ENCODE data around the gene CUL1. TPM values are rescaled to one million over a fixed set of nuclear protein-coding genes. Genes with fewer than 3 reads are reported as not detected.

The CUL1 gene
- polyA plus RNA-seq, 6 donors from 2014 or later, result 41.3 to 58.9 (median 46.3) TPM

GRCh38 chr7:148815612-148816011 is 116.9 kb downstream of the CUL1 start:
- no peak overlapping the region for H3K4me3 Mint-ChIP-seq
- no peaks in the 10 kb centered on the region for H3K36me3 Mint-ChIP-seq
- peak; percentile 51 to 55 for ATAC-seq (ENCODE audit: low read depth in 2 of 2)
- DNase-seq, result no peak
- peak overlapping the region in 2 of 6 donors; percentile 20 to 66 for H3K27ac Mint-ChIP-seq
- H3K4me1 Mint-ChIP-seq, result peaks cover 23 to 35% (median 30%) of the 10 kb centered on the region in 3 donors
- H3K9me3 Mint-ChIP-seq, result no peaks in the 10 kb centered on the region
- no peaks in the 10 kb centered on the region for H3K27me3 Mint-ChIP-seq

- Mint-ChIP-seq H3K9me3 (no peaks in the 10 kb centered on the region), H3K27me3 (no peaks in the 10 kb centered on the region), H3K27ac (no peak overlapping the region), H3K36me3 (no peaks in the 10 kb centered on the region), H3K4me3 (no peak overlapping the region), H3K4me1 (peaks cover 7 to 13% (median 9%) of the 10 kb centered on the region in 3 donors)
- ATAC-seq (ENCODE audit: low read depth in 2 of 2), result no peak
- no peak for DNase-seq
Observed at GRCh38 chr7:148819697-148820360, 121.1 kb downstream of the CUL1 start.

DNA sequence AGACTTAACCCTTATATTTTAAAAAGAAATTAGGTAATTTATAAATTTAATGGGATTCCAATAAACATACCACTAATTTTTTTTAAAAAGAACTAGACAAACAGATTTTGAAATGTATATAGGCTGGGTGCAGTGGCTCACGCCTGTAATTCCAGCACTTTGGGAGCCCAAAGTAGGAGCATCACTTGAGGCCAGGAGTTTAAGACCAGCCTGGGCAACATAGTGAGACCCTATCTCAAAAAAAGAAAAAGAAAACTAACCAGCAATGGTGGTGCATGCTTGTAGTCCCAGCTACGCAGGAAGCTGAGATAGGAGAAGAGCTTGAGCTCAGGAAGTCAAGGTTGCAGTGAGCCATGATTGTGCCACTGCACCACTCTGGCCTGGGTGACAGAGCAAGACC is 122.7 kb downstream of the CUL1 start:
- Mint-ChIP-seq H3K27me3 (no peaks in the 10 kb centered on the region), H3K36me3 (no peaks in the 10 kb centered on the region), H3K4me3 (no peak overlapping the region), H3K9me3 (no peaks in the 10 kb centered on the region), H3K4me1 (no peaks in the 10 kb centered on the region), H3K27ac (no peak overlapping the region)
- DNase-seq, result no peak
- no peak for ATAC-seq (ENCODE audit: low read depth in 2 of 2)

- Mint-ChIP-seq H3K9me3 (no peaks in the 10 kb centered on the region), H3K27me3 (no peaks in the 10 kb centered on the region), H3K4me1 (no peaks in the 10 kb centered on the region), H3K27ac (peak overlapping the region in 1 of 6 donors; percentile 8), H3K4me3 (no peak overlapping the region), H3K36me3 (no peaks in the 10 kb centered on the region)
- DNase-seq, result no peak
- ATAC-seq (ENCODE audit: low read depth in 2 of 2), result no peak
Observed at GRCh38 chr7:148824864-148825263, 126.2 kb downstream of the CUL1 start.

DNA sequence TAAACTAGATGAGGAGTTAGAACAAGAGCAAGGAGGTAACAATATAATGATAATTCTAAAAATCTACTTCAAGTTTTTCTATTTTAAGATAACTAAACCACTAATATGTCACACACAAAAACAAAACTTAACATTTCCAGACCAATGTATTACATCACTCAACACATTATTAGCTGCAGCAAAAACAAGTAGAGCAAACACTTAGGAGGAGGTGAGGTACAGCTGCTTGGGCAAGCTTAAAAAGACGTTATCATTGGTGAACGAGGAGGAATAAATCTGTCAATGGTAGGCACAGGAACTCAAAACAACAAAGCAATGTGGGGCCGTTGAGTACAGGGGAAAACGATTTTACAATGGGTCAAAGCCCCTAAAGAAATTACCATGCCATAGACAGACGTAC is 126.6 kb downstream of the CUL1 start:
- no peaks in the 10 kb centered on the region for H3K36me3 Mint-ChIP-seq
- H3K9me3 Mint-ChIP-seq, result no peaks in the 10 kb centered on the region
- no peaks in the 10 kb centered on the region for H3K27me3 Mint-ChIP-seq
- no peak for DNase-seq
- peak overlapping the region in 1 of 6 donors; percentile 8 for H3K27ac Mint-ChIP-seq
- ATAC-seq (ENCODE audit: low read depth in 2 of 2), result no peak
- no peaks in the 10 kb centered on the region for H3K4me1 Mint-ChIP-seq
- no peak overlapping the region for H3K4me3 Mint-ChIP-seq

DNA sequence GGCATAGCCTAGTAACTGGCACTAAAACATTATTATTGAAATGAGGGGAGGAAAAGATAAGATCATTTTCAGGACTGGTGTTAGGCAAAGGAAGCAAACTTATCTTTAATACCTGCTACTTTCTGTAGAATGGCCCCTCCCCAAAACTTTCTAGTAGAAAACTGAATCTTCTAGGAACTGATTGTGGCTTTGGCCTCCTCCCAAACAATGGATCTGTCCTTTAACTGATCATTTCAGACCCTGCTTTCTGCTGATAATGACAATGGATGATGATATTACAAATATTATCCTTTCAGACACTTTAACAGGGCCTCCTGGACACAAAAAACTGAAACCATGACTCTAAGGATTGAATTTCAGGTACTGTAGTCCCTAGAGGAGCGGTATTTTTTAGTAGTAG is 130.3 kb downstream of the CUL1 start:
- no peak overlapping the region for H3K4me3 Mint-ChIP-seq
- H3K4me1 Mint-ChIP-seq, result peaks cover 0 to 3% (median 0%) of the 10 kb centered on the region in 3 donors
- DNase-seq (no peak), ATAC-seq (ENCODE audit: low read depth in 2 of 2) (no peak)
- no peaks in the 10 kb centered on the region for H3K9me3 Mint-ChIP-seq
- no peak overlapping the region for H3K27ac Mint-ChIP-seq
- peaks cover 0 to 4% of the 10 kb centered on the region in 2 donors for H3K36me3 Mint-ChIP-seq
- H3K27me3 Mint-ChIP-seq, result no peaks in the 10 kb centered on the region

DNA sequence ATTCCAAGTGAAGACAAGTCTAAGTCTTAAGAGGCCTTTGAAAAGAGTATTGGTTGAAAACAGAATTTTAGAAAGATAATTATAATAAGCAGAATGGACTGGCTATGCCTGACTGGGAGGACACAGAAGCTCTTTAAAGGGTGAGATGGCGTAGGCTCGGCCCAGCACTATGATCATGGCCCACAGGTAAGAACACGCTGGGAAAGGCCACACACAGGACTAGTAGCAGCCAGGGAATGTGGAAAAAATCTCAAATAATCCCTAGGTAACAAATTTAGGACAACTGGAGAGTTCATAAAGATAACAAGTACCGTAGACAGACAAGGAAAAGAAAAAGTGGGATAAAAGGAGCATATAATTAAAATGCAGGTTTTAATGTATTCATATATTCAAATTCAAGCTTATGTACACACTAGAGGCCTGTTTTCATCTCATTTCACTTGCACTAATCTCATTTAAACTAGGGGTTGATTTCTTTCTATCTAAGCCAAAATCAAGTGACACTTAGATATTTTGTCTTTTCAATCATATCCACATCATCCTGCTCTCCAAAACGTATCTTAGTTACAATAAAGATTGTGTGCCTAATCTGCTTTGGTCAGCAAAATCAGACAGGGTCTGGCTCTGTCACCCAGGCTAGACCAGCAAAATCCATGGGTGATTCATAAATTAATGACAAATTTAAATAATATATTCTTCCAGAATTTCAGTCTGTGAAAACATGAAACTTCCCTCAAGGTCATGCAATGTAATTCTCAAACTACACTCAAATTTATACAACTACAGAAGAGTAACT is 132.4 kb downstream of the CUL1 start:
- H3K36me3 Mint-ChIP-seq, result peaks cover 0 to 4% of the 10 kb centered on the region in 2 donors
- ATAC-seq (ENCODE audit: low read depth in 2 of 2) (no peak), DNase-seq (no peak)
- H3K27me3 Mint-ChIP-seq, result no peaks in the 10 kb centered on the region
- peak overlapping the region in 1 of 8 donors; percentile 27 for H3K4me3 Mint-ChIP-seq
- peaks cover 0 to 3% (median 0%) of the 10 kb centered on the region in 3 donors for H3K4me1 Mint-ChIP-seq
- no peaks in the 10 kb centered on the region for H3K9me3 Mint-ChIP-seq
- peak overlapping the region in 1 of 6 donors; percentile 26 for H3K27ac Mint-ChIP-seq

GRCh38 chr7:148831782-148832181 is 133.1 kb downstream of the CUL1 start:
- Mint-ChIP-seq H3K27me3 (no peaks in the 10 kb centered on the region), H3K4me1 (peaks cover 0 to 3% (median 2%) of the 10 kb centered on the region in 3 donors), H3K9me3 (no peaks in the 10 kb centered on the region), H3K27ac (peak overlapping the region in 1 of 6 donors; percentile 66), H3K36me3 (peaks cover 0 to 4% of the 10 kb centered on the region in 2 donors), H3K4me3 (no peak overlapping the region)
- ATAC-seq (ENCODE audit: low read depth in 2 of 2) (no peak), DNase-seq (no peak)

DNA sequence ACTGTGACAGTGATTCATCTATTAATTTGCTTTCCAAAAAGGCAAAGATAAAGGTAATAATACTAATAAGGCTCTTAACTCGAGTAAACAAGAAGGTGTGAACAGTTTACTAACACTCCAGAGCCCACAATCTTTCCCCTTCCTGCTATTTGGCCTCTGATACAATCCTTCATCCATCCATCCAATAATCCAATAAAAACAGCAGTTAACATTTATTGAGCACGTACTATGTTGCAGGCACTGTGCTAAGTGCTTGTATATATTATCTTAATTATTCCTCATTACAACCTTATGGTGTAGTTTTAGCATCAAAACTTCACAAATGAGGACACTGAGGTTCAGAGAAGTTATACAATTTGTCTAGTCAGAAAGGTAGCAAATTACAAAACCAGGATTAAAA is 135.9 kb downstream of the CUL1 start:
- H3K36me3 Mint-ChIP-seq, result peaks cover 0 to 8% of the 10 kb centered on the region in 2 donors

GRCh38 chr7:148835854-148836253 is 137.2 kb downstream of the CUL1 start:
- no peak for ATAC-seq (ENCODE audit: low read depth in 2 of 2)
- H3K4me3 Mint-ChIP-seq, result no peak overlapping the region
- peaks cover 0 to 8% of the 10 kb centered on the region in 2 donors for H3K36me3 Mint-ChIP-seq
- peaks cover 0 to 19% (median 11%) of the 10 kb centered on the region in 7 donors for H3K9me3 Mint-ChIP-seq
- no peak overlapping the region for H3K27ac Mint-ChIP-seq
- no peak for DNase-seq
- no peaks in the 10 kb centered on the region for H3K27me3 Mint-ChIP-seq
- peaks cover 7 to 17% (median 10%) of the 10 kb centered on the region in 3 donors for H3K4me1 Mint-ChIP-seq

More for the DNA sequence above, 135.9 kb downstream of the CUL1 start:
- Mint-ChIP-seq H3K4me3 (no peak overlapping the region), H3K27me3 (no peaks in the 10 kb centered on the region), H3K27ac (no peak overlapping the region), H3K4me1 (peaks cover 7 to 13% (median 10%) of the 10 kb centered on the region in 3 donors), H3K9me3 (peaks cover 0 to 19% (median 11%) of the 10 kb centered on the region in 7 donors)
- no peak for ATAC-seq (ENCODE audit: low read depth in 2 of 2)
- no peak for DNase-seq

DNA sequence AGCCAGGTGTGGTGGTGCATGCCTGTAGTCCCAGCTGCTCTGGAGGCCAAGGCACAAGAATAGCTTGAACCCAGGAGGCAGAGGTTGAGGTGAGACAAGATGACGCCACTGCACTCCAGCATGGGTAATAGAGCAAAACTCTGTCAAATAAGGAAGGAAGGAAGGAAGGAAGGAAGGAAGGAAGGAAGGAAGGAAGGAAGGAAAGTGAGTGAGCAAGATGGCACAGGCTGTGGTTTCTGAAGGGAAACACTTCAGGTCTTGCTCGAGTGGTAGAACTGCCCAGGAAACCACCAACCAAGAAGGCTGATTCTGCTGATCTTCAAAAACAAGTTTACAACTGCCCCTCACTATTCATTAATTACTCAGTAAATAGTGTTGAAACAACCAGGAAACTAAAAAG is 140.2 kb downstream of the CUL1 start:
- ATAC-seq (ENCODE audit: low read depth in 2 of 2) (peak; percentile 93), DNase-seq (peak; percentile 39)
- Mint-ChIP-seq H3K9me3 (peaks cover 0 to 19% (median 11%) of the 10 kb centered on the region in 7 donors), H3K4me1 (peaks cover 7 to 17% (median 10%) of the 10 kb centered on the region in 3 donors), H3K4me3 (peak overlapping the region in 4 of 8 donors; percentile 9 to 79 (median 37)), H3K27ac (peak overlapping the region; percentile 23 to 92 (median 74)), H3K36me3 (peaks cover 0 to 4% of the 10 kb centered on the region in 2 donors), H3K27me3 (no peaks in the 10 kb centered on the region)

DNA sequence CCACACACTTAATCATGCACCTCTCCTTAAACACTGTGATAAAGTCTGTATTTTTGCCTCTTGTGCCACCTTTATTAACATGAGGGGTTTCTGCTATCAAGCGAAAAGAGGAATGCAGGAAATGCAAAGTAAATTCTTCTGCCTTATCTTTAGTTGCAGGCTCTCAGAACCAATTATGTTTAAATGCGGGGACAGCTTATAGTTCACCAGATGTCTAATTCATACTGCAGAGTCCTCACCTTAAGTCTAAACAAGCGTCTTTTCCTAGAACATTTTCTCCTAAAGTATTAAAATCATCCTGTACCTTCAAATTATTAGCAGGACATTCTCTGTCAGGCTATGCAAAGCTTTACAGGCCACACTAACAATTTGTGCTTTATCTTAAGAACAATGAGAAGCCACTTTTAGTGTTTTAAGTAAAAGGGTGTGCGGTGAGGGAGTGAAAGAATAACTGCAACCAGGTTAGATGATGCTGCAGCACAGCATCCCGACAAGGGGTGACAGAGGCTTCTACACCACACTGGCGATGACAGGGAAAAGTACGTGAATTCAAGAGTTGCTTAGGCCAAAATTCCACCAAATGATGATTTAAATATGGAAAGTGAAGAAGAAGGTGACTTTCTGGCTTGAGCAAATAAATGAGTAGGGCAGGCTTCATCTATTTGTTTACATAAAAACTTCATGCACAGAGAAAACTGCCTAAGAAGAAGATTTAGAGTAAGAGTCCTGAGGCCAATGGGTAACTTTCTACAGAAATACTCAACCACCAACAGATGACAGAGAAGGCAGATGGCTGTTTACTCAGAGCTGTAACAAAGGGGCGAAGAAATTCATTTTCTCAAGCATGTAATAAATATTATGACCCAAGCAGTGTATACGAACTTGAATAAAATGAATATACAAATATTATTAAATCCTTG is 149.4 kb downstream of the CUL1 start:
- DNase-seq (no peak), ATAC-seq (ENCODE audit: low read depth in 2 of 2) (no peak)
- Mint-ChIP-seq H3K4me1 (peaks cover 0 to 16% (median 0%) of the 10 kb centered on the region in 3 donors), H3K9me3 (no peaks in the 10 kb centered on the region), H3K4me3 (no peak overlapping the region), H3K36me3 (no peaks in the 10 kb centered on the region), H3K27me3 (no peaks in the 10 kb centered on the region), H3K27ac (no peak overlapping the region)

Measured in naive B cell (primary cell).